Heart right ventricle (tissue), 16 donors: ENCODE results near the gene PYGO2. TPM values are rescaled to one million over a fixed set of nuclear protein-coding genes. Genes with fewer than 3 reads are reported as not detected.
"Not testable (repeated sequence)": the region's sequence is repeated elsewhere in the genome, so short reads cannot be mapped to it uniquely, and the experiment has no call there.

Source experiments
- ATAC-seq, 8 donors: fragments of 200-7000 bp; cut with Tn5 transposase; one replicate each; pipeline ENCODE4 v1.9.1; 2020; ENCODE audit warnings: mild to moderate bottlenecking in 8 of 8, moderate library complexity in 8 of 8, moderate number of reproducible peaks in 1 of 8
- DNase-seq, 2 donors: peaks; one replicate each; pipeline ENCODE4 v3.0.0-alpha.2; 2020
- H3K27ac ChIP-seq, 10 donors: fragments of 200-600 bp; sonication (generic) in 2 of 10; one replicate each; pipeline versions ENCODE4 v1.5.0 to v1.8.0; 2020 to 2022; ENCODE audit warnings: mild to moderate bottlenecking in 3 of 10
- H3K27me3 ChIP-seq, 7 donors: fragments of 200-600 bp; one replicate each; pipeline ENCODE4 v1.8.0; 2021 to 2022; ENCODE audit warnings: mild to moderate bottlenecking in 2 of 7
- H3K36me3 ChIP-seq, 9 donors: fragments of 200-600 bp; sonication (generic) in 1 of 9; one replicate each; pipeline versions ENCODE4 v1.5.0 to v1.8.0; 2020 to 2022; ENCODE audit warnings: mild to moderate bottlenecking in 2 of 9
- H3K4me1 ChIP-seq, 9 donors: fragments of 200-600 bp; sonication (generic) in 1 of 9; one replicate each; pipeline versions ENCODE4 v1.5.0 to v1.8.0; 2020 to 2022; ENCODE audit warnings: mild to moderate bottlenecking in 4 of 9
- H3K4me3 ChIP-seq, 10 donors: fragments of 200-600 bp; sonication (generic) in 2 of 10; one replicate each; pipeline versions ENCODE4 v1.5.0 to v1.8.0; 2020 to 2022; ENCODE audit warnings: mild to moderate bottlenecking in 7 of 10, moderate library complexity in 2 of 10
- H3K9me3 ChIP-seq, 11 donors: fragments of 200-600 bp in 10 of 11; sonication (generic) in 2 of 11; one replicate each; pipeline versions ENCODE4 v1.5.0 to v1.8.0; 2013 to 2022; ENCODE audit warnings: mild to moderate bottlenecking in 2 of 11, control low read depth in 1 of 11, moderate library complexity in 1 of 11
- WGBS, 2 donors: extraction: QIAGEN DNeasy Blood & Tissue Kit; methylation state at CpG; one replicate each; pipeline ENCODE4 v1.1.7; 2013; ENCODE audit warnings: inconsistent platforms in 1 of 2; 5-methylcytosine and 5-hydroxymethylcytosine counted together
- intact Hi-C, 10 donors: fragments of 100-400 bp; cut with DNase I; formaldehyde crosslinking; loops; one replicate each; pipeline versions ENCODE4 v1.11.1 to v1.14.2; 2022
- polyA plus RNA-seq, 2 donors: library from polyadenylated mRNA; stranded (reverse); fragments of 200-250 nt; gene quantifications; one replicate each; pipeline ENCODE4 v1.2.3, GENCODE V29; 2013
- total RNA-seq, 10 donors: library from RNA; stranded (reverse); fragmentation: NEBNext Ultra II Directional in 3 of 10; extraction: Animal tissue kit (Norgen Biotek cat#: 25700) in 3 of 10; gene quantifications; one replicate each; pipeline versions ENCODE4 v1.2.1 to v1.2.4, GENCODE V29; 2021 to 2023
- TF ChIP-seq, protein P1 (sequence below), 9 donors: fragments of 200-600 bp; sonication (generic) in 2 of 9; IDR thresholded peaks; one replicate each; pipeline versions ENCODE4 v1.5.0 to v1.8.0; 2021 to 2022; ENCODE audit warnings: antibody characterized with exemption in 9 of 9, mild to moderate bottlenecking in 5 of 9, moderate library complexity in 1 of 9
- donor health status: Arrhythmogenic right ventricular cardiomyopathy.
- donor health status: ischemic (EF 13 %, LVEDD 7.1; RV severe dilation, severe dysfunction).
- donor health status: healthy with polysubstance abuse.
- donor health status: DM: no; HTN: yes; CAD: no.
- donor health status: DM: no; HTN: no; CAD: no.
- donor health status: ischemic (EF 25% LVEDD 6.9; RV normal size, moderate dysfunction).
- donor health status: ischemic (EF 25% LVEDD 5.7; RV mildly dilated, moderate dysfunction).
- donor health status: healthy.
- donor health status: DM: yes; HTN: yes; CAD: no.
- donor health status: Ischemic cardiomyopathy.
- donor health status: ischemic (EF 35%, LVEDD 5.7; RV mildly dilated, moderate dysfunction).
- donor health status: nonischemic (EF 11% LVEDD 7.7; RV severe dilation, severe dysfunction).
- donor health status: DM: yes; HTN: yes; CAD: no.
- donor health status: PGD.
- donor health status: ischemic (EF 29% LVEDD 5.4; RV normal size, mild dysfunction).
- donor health status: nonischemic (EF 23%, LVEDD 6.1; RV moderate dilation, normal function).

The PYGO2 gene
- total and polyA plus RNA-seq, 12 donors, result 8.8 to 18.0 (median 13.8) TPM

DNA sequence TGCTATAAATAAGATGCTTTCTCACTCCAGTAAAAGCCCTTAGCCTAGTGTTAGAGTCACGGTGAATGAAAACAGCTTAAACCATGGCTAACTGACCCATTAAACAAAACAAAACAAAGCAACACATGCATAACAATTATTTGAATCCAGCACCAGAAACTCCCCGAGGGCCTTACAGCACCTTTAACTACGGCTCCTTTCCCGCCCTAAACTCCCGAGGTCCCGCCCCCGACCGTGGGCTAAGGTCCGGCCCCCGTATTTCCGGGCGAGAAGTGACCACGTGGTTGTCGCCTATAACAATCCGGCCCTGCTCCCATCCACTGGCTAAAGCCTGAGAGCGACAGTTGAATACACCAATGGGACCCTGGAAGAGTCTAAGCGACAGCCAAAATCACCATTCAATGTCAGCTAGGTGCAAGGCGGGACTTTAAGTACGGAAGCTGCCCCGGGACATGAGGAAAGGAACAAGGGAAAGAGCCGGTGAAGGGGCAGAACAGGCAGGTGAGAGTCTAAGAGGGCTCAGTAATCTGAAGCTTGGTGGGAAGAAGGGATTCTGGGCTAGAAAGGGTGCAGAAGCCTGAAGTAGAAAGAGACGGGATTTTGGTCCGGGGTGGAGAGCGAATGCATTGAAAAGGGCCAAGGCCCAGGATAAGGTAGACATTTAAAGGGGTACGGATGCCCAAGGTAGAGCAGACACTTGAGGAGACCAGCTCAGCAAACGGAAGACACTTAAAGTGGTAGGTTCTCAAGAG lies 21.5 kb upstream of the PYGO2 start, which contains the start of gene FLAD1:
FLAD1 (plus strand) TSS at position 448 of the 752 bp plus-strand sequence. CDS start 351 bp downstream, outside the sequence.
- DNase-seq, result peak; percentile 91 to 100
- no peaks in the 10 kb centered on the region for H3K27me3 ChIP-seq
- H3K27ac ChIP-seq, result peak within 1 kb of the TSS in 9 of 10 donors; percentile 41 to 87 (median 77)
- H3K9me3 ChIP-seq, result no peaks in the 10 kb centered on the region
- intact Hi-C loops, result loop anchor here in 2 of 10 donors (1.0 to 2.0 kb wide), 2 partner anchors 8 to 16 kb away; no protein-coding TSS in a partner anchor
- peaks cover 0 to 38% (median 4%) of the 10 kb centered on the region in 9 donors for H3K36me3 ChIP-seq
- peak within 1 kb of the TSS; percentile 48 to 81 (median 71) for H3K4me3 ChIP-seq
- ATAC-seq, result peak; percentile 98 to 100 (median 100)
- TF ChIP-seq, protein P1, sequence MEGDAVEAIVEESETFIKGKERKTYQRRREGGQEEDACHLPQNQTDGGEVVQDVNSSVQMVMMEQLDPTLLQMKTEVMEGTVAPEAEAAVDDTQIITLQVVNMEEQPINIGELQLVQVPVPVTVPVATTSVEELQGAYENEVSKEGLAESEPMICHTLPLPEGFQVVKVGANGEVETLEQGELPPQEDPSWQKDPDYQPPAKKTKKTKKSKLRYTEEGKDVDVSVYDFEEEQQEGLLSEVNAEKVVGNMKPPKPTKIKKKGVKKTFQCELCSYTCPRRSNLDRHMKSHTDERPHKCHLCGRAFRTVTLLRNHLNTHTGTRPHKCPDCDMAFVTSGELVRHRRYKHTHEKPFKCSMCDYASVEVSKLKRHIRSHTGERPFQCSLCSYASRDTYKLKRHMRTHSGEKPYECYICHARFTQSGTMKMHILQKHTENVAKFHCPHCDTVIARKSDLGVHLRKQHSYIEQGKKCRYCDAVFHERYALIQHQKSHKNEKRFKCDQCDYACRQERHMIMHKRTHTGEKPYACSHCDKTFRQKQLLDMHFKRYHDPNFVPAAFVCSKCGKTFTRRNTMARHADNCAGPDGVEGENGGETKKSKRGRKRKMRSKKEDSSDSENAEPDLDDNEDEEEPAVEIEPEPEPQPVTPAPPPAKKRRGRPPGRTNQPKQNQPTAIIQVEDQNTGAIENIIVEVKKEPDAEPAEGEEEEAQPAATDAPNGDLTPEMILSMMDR (IDR thresholded peaks at IDR 0.05), result no peak
- peaks cover 7 to 28% (median 17%) of the 10 kb centered on the region in 9 donors for H3K4me1 ChIP-seq
- 0% methylated on average over 26 of the region's 26 CpGs for WGBS, 2 donors

DNA sequence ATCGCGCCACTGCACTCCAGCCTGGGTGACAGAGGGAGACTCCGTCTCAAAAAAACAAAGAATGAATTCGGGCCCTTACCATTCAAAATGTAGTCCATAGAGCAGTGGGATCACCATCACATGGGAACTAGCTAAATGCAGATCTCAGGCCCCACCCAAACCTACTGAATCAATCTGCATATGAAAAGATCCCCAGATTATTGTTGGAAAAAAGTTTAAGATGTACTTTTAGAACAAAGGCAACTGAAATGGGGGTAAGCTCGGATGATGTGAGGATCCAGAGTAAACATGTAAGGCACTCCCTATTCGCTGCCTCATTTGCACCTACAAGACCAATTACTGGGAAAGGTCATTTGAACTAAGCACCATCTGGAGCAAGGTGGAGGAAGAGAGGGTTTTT lies 20.8 kb upstream of the PYGO2 start:
- Histone ChIP-seq H3K27me3 (no peaks in the 10 kb centered on the region), H3K4me3 (peak overlapping the region in 9 of 10 donors; percentile 14 to 81 (median 73)), H3K9me3 (no peaks in the 10 kb centered on the region), H3K4me1 (peaks cover 7 to 32% (median 17%) of the 10 kb centered on the region in 9 donors), H3K27ac (peak overlapping the region in 4 of 10 donors; percentile 36 to 87 (median 56)), H3K36me3 (peaks cover 0 to 31% (median 4%) of the 10 kb centered on the region in 9 donors)
- WGBS, 2 donors, result 62 to 66% methylated on average over 6 of the region's 6 CpGs
- TF ChIP-seq, protein P1 (IDR thresholded peaks at IDR 0.05), result no peak
- no peak for ATAC-seq
- DNase-seq, result no peak
- intact Hi-C loops, result loop anchor here in 1 of 10 donors (2.0 kb wide), 1 partner anchor 16 kb away; no protein-coding TSS in a partner anchor

- intact Hi-C loops, result loop anchor here in 1 of 10 donors (10.0 kb wide), 1 partner anchor 76 kb away; the partner anchor contains the start of gene ADAM15
- WGBS, 2 donors, result 93 to 96% methylated on average over 3 of the region's 3 CpGs
Measured at GRCh38 chr1:154978360-154978759, 16.8 kb upstream of the PYGO2 start.

GRCh38 chr1:154977762-154978161 lies 16.2 kb upstream of the PYGO2 start:
- not testable (repeated sequence) for H3K4me3 ChIP-seq, ATAC-seq, H3K9me3 ChIP-seq, H3K27me3 ChIP-seq, DNase-seq
- Histone ChIP-seq H3K36me3 (peaks cover 0 to 23% (median 4%) of the 10 kb centered on the region in 9 donors), H3K27ac (peak overlapping the region in 1 of 10 donors; percentile 97), H3K4me1 (peaks cover 7 to 39% (median 22%) of the 10 kb centered on the region in 9 donors)
- 78 to 83% methylated on average over 3 of the region's 3 CpGs for WGBS, 2 donors
- intact Hi-C loops, result loop anchor here in 1 of 10 donors (10.0 kb wide), 1 partner anchor 77 kb away; the partner anchor contains the start of gene ADAM15

More at GRCh38 chr1:154978360-154978759, 16.8 kb upstream of the PYGO2 start:
- Histone ChIP-seq H3K9me3 (no peaks in the 10 kb centered on the region), H3K36me3 (peaks cover 0 to 23% (median 4%) of the 10 kb centered on the region in 9 donors), H3K27ac (no peak overlapping the region), H3K27me3 (no peaks in the 10 kb centered on the region), H3K4me3 (no peak overlapping the region), H3K4me1 (peaks cover 4 to 34% (median 16%) of the 10 kb centered on the region in 9 donors)
- DNase-seq (no peak), ATAC-seq (no peak)
- TF ChIP-seq, protein P1 (IDR thresholded peaks at IDR 0.05), result no peak
